HG03342 (cell line): Measurements from ENCODE around the gene AP1B1.
"Not testable (repeated sequence)": the region's sequence is repeated elsewhere in the genome, so short reads cannot be mapped to it uniquely, and the experiment has no call there.

Source experiments
- ATAC-seq: cut with Tn5 transposase; IDR thresholded peaks from one replicate; pipeline ENCODE4 v1.9.1; 2021; ENCODE audit warnings: mild to moderate bottlenecking, moderate library complexity; ENCODE audit not compliant: unreplicated experiment

AP1B1 gene

DNA sequence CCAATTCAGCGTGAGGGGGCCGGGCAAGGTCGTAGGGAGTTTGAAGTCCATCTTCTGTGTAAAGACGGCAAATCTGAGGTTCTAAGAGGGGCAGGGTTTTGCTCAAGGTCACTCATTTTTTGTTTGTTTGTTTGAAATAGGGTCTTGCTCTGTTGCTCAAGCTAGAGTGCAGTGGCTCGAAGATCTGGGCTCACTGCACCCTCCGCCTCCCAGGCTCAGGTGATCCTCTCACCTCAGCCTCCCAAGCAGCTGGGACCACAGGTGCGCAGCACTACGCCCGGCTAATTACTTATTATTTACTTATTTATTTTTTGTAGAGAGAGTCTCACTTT lies 355 bp upstream of the AP1B1 start:
- ATAC-seq, result no peak

DNA sequence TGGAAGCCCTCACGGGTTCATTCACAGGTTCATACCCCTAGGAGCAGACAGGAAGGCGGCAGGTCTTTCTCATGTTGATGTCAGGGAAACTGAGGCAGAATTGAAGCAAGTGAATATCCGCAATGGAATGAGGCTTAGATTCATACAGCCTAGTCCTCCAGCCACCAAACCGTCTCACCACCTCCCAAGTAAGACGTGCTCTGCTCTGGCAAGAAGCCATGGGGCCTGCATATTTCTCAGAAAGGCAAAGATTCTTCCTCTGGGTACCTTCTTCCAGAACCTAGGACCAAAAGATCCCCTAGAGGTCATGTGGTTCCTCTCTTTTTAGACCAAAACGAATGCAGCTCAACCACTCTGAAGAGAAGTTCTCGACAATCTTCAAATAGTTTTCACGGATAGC lies 1.7 kb downstream of the AP1B1 start:
- ATAC-seq, result no peak

DNA sequence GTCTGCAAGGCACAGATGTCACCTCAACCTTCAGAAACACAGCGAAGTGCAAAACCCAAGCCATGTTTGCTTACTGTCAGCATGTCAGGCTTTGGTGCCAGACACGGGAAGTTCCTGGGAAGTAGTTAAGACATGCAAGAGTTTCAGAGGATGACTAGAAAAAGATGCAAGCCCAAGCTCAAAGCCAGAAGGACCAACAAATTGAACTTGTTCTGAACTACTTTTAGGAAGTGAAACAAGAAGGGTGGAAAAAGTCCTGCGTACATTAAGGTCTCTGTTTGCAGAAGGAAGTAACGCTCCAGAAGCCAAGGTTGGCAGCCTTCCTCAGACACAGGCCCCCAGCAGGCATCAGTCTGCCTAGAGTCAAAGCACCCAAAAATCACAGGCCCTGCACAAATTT lies 2.6 kb downstream of the AP1B1 start:
- peak; percentile 42 for ATAC-seq

DNA sequence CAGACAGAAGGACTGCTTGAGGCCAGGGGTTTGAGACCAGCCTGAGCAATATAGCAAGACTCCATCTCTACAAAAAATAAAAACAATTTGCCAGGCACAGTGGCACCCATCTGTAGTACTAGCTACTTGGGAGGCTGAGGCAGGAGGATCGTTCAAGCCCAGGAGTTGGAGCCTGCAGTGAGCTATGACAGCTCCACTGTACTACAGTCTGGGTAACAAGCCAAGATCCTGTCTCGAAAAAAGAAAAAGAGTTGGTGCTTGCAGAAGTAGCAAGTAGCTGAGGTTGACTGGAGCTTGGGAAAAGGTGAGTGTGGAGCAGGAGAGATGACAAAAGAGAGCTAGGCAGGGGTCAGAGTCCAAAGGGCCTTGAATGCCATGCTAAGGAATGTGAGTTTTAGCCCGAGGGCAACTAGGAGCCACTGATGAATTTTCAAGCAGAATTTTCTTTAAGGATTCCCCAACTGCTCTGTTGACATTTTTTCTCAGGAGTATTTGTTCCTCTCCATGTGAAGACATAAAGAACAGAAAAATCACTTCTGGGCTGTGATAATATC lies 3.1 kb downstream of the AP1B1 start:
- no peak for ATAC-seq

DNA sequence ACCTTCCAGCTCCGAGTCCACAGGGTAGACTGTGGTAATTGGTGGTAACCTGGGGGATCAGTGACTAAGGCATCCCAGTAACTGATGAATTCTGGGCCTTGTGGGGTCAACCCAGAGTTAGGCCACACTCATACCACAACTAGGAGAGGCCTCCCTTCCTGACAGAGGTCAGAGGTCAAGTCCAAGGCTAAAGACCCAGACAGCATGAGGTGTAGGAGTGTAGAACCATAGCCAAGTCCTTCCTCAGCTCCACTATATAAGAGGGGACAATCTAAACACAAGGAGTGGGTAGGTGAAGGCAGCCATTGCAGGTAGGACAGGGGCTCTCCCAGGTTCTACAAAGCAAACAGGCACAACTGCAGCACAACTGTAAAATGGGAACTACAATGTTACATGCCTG lies 4.6 kb downstream of the AP1B1 start:
- no peak for ATAC-seq

DNA sequence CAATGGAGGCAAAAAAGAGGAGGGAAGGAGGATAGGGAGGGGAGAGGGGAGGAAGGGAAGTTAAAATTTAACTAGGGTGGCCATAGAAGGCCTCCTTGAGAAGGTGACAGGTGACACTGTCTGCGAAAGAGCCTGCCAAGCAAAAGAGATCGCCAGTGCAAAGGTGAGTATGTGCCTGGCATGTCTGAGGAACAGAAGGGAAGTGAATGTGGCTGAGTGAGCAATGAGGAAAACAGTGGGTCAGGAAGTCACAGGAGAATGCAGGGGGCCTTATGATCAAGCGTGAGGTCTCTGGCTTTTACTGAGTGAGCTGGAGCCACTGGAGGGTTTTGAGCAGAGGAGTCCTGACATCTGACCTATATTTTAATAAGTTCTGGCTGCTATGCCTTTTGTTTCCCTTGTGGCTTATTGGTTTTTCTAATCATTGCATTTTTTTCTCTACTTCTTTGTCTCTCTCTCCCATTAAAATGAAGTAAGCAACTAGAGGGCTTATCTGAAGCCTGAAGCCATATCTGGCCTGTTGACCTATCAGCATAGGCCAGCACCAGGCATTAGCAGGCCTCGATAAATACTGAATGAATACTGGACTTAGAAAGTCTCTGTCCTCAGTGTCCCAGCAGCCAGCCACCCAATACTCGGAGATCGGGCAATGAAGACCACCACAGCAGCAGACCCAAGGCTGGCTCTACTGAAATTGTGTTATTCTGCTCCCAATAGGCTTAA lies 5.6 kb downstream of the AP1B1 start:
- no peak for ATAC-seq

DNA sequence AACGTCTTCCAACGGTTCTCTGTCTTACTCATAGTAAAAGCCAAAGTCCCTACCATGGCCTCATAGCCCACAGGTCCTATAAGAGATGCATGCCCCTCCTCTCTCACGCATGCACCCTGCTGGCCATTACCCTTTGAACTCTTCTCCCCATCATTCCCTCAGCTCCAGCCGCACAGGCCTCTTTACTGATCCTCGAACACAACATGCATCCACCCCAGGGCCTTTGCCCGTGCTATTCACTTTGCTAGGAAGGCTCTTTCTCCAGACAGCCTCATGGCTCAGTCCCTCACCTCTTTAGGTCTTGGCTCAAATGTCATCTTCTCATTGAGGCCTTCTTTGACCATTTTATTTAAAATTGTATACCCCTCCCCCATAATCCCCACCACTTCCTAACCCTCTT lies 7.5 kb downstream of the AP1B1 start:
- ATAC-seq, result no peak

DNA sequence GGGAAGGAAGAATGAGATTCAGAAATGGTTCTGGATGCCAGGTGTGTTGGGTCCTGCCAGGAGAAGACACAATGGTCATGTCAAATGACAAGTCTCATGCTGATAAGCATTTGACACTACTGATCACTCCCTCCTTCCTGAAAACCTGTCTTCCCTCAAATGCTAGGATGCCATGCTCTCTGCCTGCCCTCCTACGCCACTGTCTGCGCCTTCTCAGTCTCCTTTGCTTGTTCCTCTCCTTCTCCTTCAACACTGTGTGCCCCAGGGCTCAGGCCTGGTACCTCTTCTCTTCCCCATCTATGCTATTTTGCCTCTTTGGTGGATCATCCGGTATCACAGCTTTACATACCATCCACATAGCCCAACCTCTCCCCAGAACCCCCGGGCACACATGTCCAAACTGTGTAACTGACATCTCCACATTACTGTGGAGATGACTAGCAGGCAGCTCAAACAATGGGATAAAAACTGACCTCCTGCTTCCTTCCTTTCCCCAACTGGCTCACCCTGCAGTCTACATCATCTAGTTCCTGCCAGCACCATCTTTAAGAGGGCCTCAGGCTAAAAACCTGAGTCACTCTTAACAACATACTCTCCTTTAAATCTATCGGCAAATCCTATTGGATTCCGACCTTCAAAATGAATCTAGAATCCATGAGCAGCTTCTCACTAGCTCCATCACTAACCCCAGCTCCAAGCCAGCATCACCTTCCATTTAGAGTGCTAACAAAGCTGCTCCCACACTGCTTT lies 8.2 kb downstream of the AP1B1 start:
- no peak for ATAC-seq

DNA sequence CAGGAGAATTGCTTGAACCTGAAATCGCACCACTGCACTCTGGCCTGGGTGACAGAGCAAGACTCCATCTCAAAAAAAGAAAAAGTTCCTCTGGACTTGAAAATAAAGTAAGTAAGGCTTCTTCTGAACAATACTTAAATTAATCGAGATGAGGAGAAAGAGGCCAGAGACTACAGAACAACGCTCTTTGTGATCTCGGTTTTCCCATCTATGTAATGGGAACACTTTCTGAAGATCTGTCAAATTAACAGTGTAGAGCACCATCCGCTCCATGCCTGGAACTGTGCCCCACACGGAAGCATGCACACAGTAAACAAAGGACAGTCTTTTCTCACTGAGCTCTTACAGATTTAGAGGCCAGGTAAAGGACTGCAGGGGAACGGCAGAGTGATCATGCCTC lies 9.1 kb downstream of the AP1B1 start:
- ATAC-seq, result no peak

DNA sequence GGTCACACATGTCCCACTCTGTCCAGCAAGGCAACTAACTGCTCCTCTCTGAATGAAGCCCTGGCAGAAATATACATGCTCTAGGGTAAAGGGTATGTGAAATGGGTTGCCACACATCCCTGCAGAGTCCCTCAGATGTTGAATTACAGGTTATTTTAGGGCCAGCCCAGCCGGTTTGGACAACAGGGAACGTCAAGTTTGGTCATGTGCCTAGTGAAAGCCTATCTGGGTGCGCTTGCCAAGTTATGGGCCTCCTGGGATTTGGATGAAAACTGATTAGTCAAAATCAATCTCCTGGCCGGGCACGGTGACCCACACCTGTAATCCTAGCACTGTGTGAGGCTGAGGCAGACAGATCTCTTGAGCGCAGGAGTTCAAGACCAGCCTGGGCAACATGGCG lies 10.4 kb downstream of the AP1B1 start:
- ATAC-seq, result no peak

DNA sequence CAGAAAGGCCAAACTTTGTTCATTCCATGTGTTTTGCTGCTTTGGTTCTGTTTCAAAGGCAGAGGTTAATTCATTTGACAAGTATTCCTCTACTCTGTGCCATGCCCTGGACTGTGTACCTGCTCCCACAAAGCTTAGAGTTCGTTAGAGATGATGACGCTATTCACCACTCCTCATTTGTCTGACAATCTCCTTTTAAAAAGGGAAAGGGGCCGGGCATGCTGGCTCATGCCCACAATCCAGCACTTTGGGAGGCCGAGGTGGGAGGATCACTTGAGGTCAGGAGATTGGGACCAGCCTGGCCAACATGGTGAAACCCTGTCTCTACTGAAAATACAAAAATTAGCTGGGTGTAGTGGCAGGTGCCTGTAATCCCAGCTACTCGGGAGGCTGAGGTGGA lies 11.7 kb downstream of the AP1B1 start:
- not testable (repeated sequence) for ATAC-seq

DNA sequence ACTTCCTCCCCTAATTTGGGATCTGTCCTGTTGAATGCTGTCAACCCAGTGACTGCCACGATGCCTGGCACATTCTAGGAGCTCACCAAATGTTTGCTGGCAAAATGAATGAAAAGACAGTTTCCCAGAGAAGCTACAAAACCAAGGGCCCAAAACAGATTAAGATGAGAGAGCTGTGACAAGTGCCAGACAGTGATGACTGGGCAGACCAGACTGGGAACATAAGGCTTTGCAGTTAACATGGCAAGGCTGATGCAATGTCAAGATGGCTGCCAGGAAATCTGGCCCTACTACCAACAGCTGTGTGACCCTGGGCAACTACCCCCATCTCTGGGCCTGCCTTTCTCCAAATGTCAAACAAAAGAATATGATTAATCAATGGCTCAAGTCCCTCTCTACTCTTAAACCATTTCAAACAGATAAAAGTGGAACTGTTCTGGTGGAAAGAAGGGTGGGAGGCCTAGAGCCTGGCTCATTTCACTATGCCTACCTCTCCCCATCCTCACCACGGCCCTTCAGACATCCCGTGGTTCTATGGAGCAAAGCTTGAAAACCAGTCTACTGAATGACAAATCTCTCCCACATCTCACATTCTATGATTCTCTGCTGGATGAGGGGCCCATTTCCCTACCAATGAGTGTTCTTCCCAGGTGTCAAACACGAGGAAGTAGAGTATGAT lies 12.8 kb downstream of the AP1B1 start:
- no peak for ATAC-seq

DNA sequence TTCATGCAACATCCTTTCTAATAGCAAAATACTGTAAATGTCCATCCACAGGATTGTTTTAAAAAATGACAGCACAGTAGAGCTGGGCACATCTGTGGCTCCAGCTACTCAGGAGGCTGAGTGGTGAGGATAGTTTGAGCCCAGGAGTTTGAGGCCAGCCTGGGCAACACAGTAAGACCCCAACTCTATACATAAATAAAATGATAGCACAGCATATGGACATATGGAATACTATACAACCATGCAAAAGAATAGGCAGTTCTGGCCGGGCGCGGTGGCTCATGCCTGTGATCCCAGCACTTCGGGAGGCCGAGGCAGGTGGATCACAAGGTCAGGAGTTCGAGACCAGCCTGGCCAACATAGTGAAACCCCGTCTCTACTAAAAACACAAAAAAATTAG lies 13.6 kb downstream of the AP1B1 start:
- not testable (repeated sequence) for ATAC-seq

DNA sequence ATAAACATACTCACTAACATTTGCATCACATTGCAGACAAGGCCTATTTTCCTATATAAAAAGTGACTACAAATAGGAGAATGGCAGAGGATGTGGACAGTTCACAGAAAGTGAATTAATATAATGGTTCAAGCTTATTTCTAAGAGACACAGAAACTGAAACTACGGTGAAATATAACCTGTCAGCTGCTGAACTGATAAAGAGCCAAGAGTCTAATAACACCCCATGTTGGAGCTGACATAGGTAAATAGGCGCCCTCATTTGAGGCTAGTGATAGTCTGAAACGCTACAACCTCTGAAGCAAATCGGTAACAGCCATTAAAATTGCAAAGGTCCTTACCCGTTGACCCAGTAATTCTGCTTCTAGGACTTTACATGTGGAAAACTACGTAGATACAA lies 14.0 kb downstream of the AP1B1 start:
- no peak for ATAC-seq

DNA sequence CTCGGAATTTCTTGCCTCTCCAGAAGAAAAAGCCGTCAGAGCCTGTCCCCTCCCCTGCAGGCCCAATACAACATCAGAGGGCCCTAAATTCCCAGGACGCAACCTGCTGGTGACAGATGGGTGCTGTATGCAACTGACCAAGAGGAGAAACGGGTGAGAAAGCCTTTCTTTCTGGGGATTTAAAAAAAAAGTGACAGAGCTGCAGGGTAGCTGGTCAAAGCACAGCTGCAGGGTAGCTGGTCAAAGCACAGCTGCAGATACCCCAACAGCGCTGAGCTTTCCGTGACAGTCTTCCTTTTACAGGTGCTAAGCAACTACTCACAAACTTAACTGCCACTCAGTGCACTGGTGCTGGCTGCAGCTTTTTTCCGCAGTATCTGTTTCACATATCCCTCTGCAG lies 17.8 kb downstream of the AP1B1 start:
- no peak for ATAC-seq

DNA sequence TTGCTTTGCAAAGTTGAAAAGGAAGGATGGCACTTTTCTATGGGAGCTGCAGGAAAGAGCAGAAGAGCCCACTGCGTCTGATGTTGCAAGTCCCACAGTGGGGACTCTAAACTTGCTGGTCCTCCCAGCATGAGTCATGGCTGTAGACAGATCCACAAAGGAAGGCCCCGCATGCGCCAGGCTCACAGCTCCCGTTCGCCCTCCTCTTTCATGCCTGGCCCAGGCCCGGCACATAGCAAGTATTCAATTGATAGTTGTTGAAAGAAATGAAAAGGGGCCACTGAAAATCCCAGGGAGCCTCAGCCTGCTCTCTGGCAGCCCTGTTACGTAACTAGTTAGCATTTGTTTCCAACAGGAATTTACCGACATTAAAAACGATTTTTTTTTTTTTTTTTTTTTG lies 18.9 kb downstream of the AP1B1 start:
- ATAC-seq, result no peak

DNA sequence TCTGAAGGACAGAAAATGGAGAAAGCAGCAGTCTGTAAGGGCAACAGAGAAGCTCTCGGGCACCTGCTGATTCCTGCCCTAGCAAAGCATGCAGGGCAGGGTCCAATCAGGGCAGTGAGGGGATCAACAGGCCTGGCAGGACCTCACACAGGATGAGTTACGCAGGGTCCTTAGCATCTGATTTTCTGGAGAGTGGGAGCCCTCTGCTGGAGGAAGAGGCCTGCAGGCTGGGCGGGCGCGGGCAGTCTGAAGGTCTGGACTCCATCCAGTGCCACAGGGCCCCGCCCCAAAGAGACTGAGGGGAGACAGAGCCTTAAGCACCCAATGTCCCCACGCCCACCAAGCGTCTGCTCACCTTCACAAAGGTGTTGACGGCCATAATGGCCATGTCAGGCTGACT lies 28.9 kb downstream of the AP1B1 start:
- ATAC-seq, result no peak

DNA sequence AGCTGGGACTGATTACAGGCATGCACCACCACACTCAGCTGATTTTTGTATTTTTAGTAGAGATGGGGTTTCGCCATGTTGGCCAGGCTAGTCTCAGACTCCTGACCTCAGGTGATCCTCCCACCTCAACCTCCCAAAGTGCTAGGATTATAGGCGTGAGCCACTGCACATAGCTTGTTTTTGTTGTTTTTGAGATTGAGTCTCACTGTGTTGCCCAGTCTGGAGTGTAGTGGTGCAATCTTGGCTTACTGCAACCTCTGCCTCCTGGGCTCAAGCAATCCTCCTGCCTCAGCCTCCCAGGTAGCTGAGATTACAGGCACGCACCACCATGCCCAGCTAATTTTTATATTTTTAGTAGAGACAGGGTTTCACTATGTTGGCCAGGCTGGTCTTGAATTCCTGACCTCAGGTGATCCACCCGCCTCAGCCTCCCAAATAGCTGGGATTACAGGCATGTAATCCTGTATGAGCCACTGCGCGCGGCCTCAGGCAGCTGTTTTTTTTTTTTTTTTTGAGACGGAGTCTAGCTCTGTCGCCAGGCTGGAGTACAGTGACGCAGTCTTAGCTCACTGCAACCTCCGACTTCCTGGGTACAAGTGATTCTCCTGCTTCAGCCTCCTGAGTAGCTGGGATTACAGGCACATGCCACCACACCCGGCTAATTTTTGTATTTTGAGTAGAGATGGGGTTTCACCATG lies 31.0 kb downstream of the AP1B1 start:
- ATAC-seq, result not testable (repeated sequence)

DNA sequence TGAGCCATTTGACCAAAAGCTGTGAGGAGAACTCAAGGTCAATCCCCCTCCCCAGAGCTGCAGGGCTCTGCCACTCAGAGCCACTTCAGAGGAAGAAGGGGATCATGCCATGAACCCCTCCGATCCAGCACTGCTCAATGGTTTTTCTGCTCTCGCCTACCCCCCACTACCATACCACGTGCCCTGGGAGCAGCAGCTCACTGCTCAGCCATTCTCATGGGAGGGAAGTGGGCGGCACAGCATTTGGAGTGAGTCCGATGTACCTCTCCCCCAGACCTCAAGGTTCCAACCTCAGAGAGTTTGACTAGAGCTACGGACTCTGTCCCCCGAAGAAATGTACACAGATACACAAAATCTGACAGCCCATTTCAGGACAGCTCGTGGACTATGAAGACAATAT lies 34.5 kb downstream of the AP1B1 start:
- no peak for ATAC-seq

DNA sequence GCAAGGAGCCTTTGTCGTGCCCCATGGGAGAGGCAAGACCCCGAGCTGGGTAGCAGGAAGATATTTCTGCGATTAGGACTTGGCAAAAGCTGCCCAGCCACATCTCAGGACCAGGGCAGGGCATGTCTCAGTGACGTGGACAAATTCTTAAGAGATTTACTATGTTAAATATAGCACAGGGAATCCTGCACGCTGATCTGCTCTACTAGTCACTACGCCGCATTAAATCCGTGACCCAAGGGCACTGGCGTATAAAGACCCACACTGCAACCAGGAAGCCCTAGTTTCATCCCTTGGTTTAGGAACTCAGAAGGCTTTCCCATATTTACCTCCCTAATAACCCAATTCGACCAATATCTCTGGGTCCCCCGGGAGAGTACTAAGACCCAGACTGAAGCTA lies 35.1 kb downstream of the AP1B1 start:
- no peak for ATAC-seq

DNA sequence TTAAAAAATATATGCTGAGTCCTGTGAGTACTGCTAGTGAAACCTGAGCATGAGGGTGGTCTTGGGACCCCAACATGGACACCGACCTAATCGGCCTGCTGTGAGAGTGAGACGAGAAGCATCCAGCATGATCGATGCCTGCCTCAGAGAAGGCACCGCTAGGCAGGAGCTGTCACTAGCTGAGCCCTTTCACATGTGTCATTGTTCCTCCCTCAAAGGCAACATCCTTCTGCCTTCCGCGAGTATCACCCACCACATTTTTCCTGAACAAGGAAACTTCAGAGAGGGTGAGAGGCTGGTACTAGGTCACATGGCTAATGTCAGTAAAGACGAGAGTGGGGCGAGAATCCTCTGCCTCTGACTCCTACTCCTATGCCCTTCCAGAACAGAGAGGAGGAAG lies 35.6 kb downstream of the AP1B1 start:
- ATAC-seq, result no peak
